ENCODE results near the gene UBE2G1.
A peak's percentile ranks its signal among the peaks of the same experiment; 100 is the strongest.

Gene UBE2G1

GRCh38 chr17:4334332-4334731, 32.1 kb downstream of the UBE2G1 start:
- DNase-seq (ENCODE audit: low spot score), result no peak

GRCh38 chr17:4333041-4333440, 33.4 kb downstream of the UBE2G1 start:
- DNase-seq (ENCODE audit: low spot score), result no peak

DNA sequence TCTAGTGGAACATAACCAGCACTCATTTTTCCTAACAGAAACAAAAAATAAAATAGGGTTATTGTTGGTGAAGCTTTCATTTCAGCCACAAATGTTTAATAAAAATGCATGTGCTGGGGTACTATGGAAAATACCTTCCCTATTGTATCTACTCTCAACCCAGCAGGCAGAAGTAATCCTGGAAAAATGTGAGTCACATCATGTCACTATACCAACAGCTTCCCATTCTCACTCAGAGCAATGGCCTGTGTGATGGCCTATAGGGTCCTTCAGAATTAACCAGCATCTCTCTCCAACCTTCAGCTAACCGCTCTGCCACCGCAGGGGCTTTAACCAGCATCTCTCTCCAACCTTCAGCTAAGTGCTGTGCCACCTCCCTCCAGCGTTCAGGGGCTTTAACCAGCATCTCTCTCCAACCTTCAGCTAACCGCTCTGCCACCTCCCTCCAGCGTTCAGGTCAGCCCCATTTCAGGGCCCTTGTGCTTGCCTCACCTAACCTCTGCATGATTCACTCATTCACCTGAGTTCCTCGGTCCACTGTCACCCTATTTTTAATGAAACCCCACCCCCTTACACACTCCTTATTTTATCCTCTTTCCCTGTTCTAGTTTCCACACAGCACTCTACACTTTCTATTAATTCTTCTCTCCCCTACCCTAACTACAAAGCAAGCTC, 34.0 kb downstream of the UBE2G1 start:
- DNase-seq (ENCODE audit: low spot score), result no peak

GRCh38 chr17:4331614-4332013, 34.9 kb downstream of the UBE2G1 start:
- no peak for DNase-seq (ENCODE audit: low spot score)

DNA sequence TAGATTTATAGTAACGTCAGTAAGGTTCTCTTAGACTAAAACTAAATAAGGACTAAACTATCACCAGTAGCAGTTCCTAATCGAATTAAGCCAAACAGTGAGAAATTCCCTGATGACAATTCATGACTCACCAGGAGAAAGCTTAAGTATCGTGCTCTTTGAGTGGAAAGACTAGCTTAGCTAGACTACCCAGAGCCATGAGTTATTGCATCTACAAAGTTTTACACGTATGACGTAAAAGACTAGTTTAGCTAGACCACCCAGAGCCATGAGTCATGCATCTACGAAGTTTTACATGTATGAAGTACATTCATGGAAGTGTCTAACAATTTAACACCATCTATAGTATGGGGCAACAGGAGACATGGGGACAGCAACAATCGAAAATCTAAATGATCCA, 36.6 kb downstream of the UBE2G1 start:
- DNase-seq (ENCODE audit: low spot score), result no peak

GRCh38 chr17:4327606-4328005, 38.9 kb downstream of the UBE2G1 start:
- no peak for DNase-seq (ENCODE audit: low spot score)

- DNase-seq (ENCODE audit: low spot score), result no peak
Measured at GRCh38 chr17:4326608-4327007, 39.9 kb downstream of the UBE2G1 start.

DNA sequence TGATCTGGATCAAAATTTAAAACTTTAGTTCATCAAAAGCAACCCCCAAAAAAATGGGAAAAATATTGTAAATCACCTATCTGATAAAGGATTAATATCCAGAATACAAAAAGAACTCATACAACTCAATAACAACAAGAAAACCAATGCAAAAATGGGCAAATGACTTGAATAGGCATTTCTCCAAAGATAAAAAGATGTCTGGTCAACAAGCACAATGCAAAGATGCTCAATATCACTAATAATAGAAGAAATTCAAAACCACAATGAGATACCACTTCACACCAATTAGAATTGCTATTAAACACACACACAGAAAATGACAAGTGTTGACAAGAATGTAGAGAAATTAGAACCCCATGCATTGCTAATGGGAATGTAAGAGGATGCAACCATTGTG, 40.4 kb downstream of the UBE2G1 start:
- DNase-seq (ENCODE audit: low spot score), result no peak

DNA sequence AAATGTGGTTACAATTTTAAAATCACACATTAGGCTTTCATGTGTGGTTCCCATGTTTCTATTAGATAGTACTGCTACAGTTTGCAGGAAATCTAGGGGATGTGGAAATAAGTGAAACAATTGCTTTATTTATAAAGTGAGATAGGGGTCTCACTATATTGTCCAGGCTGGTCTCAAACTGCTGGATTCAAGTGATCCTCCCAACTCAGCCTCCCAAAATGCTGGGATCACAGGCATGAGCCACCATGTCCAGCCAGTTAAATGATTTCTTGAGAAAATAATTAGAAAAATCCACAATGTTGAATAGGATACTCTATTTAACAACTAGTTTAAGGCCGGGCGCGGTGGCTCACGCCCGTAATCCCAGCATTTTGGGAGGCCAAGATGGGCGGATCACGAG, 42.0 kb downstream of the UBE2G1 start:
- DNase-seq (ENCODE audit: low spot score), result no peak

DNA sequence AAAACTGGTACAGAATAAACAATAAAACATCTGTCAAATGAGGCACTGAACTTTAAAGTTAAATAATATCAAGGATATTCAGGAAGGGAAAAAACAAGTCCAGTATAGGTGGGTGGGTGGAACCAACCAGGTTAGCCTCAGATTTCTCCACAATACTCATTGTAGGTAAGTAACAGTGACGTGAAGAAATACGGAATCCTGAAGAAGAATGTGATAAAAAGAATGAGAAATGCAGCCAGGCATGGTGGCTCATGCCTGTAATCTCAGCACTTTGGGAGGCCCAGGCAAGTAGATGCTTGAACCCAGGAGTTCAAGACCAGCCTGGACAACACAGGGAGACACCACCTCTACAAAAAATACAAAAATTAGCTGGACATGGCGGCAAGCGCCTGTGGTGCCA, 47.3 kb downstream of the UBE2G1 start:
- no peak for DNase-seq (ENCODE audit: low spot score)

GRCh38 chr17:4318596-4318995, 47.9 kb downstream of the UBE2G1 start:
- DNase-seq (ENCODE audit: low spot score), result no peak

- DNase-seq (ENCODE audit: low spot score), result no peak
Measured at GRCh38 chr17:4318186-4318585, 48.3 kb downstream of the UBE2G1 start.

DNA sequence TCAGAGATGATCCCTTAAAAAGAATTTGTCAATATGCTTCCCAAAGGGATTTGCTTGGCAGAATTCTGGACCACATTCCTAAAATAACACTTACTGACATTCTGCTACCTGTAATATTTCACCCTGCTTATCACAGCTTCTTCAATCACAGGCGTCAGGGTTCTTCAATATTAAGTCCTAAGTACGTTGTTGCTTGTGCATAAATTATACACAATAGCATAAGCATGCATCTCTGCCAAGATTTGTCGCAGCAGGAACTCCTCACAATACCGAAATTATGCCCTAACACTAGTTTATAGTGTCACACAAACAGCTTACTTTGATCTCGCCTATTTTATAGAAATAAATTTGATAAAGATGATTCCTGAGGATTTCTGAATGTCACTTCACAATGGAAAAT, 48.9 kb downstream of the UBE2G1 start:
- DNase-seq (ENCODE audit: low spot score), result no peak

- no peak for DNase-seq (ENCODE audit: low spot score)
Measured at GRCh38 chr17:4316648-4317047, 49.8 kb downstream of the UBE2G1 start.

GRCh38 chr17:4314618-4315017, 51.9 kb downstream of the UBE2G1 start:
- no peak for DNase-seq (ENCODE audit: low spot score)

- no peak for DNase-seq (ENCODE audit: low spot score)
Measured at GRCh38 chr17:4314179-4314578, 52.3 kb downstream of the UBE2G1 start.

DNA sequence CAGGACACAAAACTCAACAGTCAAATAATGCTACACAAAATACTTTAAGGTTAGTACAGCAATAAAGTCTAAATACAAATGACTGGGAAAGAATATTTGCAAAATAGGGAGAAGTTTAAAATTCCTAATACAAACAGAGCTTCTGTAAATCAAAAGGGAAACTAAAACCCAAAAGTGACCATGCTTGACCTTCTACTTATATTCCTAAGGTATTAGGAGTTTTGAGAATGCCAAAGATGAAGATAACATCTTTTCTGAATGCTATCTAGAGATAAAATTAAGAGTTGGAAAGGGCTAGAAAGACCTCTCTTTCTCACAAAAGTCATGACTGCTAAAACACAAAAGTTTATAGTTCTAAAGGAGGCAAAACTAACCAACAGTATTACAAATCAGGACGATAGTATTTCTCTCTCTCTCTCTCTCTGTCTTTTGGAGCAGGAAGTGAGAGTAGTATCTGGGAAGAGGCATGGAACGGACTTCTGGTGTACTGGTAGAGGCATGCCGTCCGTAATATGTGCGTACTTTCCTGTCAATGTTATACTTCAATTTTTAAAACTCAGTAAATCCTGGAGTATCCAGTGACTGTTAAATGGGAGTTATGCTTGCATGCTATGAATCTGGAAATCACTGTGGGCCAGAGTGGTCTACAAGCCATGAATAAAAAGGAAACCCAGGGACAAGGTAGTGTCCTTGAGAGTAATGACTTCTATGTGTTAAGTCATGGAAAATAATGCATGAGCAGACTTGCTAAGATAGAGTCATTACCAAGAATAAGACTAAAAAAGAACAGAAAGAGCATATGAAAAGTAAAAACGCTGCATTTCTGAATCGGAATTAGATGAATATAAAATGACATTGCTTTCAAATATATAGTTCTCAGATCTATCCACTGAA, 53.0 kb downstream of the UBE2G1 start:
- no peak for DNase-seq (ENCODE audit: low spot score)

DNA sequence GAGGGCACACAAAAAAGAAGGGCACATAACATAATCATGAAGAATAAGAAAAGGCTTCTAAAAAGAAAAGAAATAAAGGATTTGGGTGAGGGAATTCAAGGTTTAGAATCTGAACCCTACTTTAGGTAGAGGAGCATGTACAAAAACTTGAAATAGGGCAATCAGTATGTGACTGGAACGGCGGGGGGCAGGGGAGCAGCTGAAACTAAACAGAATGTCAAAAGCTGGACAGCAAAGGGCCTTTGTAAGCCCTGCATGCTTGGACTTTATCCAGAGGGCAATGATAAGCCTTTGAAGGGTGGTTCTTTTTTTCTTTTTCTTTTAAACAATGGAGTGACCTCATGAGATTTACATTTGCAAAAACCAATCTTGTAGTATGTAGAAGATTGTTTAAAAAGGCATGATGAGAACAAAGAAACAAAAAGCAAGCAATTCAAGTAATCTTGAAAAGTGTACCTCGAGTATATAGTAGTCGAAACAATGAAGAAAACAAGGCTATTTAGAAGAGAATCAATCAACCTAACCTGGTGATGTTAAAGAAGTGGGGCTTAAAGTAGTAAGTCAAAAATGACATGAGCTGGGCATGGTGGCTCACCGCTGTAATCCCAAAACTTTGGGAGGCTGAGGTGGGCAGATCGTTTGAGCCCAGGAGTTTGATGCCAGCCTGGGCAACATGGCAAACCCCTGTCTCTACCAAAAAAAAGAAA, 56.0 kb downstream of the UBE2G1 start:
- DNase-seq (ENCODE audit: low spot score), result no peak

DNA sequence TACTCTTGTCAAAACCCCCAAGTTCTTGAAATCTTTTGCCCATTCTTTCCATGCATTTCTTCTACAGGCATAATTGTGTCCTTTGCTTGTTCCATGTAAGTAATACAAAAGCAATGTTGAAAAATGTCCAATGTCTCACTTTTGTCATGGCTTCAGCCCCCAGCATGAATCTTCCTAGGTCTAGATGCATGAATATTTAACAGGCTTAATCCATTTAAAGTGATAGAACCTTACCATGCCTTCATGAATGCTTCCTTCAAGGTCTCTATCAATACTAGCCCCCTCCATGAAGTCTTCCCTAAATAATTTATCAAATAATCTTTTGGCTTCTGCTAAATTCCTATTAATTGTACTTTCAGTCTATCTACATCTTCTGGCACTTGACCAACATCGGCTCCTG, 56.6 kb downstream of the UBE2G1 start:
- no peak for DNase-seq (ENCODE audit: low spot score)

DNA sequence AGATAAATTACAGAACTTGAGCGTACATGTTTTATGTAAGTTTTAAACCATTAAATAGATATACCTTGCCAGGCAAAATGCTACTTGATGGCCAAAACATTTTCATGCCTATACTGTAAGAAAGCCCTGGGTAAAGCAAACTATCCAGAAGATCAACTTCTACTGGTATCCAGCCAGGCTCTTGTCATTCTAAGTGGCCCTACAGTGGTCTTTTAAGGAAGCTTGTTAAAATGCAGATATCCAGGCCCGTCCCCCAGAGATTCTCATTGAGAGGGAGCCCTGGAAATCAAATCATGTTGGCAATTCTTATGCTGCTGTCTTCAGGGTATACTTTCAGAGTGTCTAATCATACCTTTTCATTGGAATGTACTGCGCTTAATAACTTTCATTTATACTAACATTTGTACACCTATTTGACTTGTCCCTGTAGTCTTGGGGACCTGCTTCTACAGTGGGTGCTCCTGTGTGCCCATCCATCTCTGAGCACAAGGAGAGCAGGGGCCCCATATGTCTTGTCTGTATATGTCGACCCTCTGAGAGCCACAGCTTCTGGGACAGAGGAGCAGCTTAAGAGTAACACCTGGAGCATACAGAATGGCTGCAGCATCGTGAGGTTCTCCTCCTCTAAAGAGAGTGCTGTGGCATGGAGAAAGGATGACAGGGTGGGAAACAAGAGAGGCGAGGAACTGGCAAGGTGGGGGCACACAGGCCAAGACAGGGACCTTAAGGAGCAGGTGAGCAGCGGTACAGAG, 59.1 kb downstream of the UBE2G1 start:
- DNase-seq (ENCODE audit: low spot score), result no peak

- no peak for DNase-seq (ENCODE audit: low spot score)
Measured at GRCh38 chr17:4305224-4305623, 61.3 kb downstream of the UBE2G1 start.

DNA sequence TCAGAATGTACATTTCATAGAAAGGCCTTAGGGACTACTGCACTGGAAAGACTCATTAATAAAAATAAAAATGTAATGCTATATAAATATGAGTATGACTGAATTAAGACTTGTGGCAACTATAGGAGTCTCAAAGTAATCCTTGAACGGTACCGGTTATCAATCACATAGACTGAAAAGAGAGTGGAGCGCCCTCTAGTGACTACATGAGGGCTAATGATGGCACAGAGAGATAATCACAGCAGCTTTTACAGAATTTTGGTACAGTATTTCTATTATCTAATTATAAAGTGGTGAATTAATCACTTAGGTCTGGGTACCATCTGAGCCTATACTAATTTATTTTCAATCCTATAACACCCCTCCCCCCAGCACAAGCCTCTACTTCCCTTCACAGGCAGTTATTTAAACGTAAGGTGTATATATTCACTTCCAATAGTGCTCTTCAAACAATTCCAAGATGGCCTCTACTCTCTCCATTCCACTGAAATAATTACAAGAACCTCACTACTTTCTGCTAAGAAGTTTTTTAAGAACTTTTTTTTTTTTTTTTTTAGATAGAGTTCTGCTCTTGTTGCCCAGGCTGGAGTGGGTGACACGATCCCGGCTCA, 62.0 kb downstream of the UBE2G1 start:
- DNase-seq (ENCODE audit: low spot score), result peak; percentile 28
